ENCODE data around the gene RHOC. TPM values are rescaled to one million over a fixed set of nuclear protein-coding genes. Genes with fewer than 3 reads are reported as not detected.

Gene RHOC
- polyA plus RNA-seq, 4 donors = 219 to 262 (median 232) TPM

DNA sequence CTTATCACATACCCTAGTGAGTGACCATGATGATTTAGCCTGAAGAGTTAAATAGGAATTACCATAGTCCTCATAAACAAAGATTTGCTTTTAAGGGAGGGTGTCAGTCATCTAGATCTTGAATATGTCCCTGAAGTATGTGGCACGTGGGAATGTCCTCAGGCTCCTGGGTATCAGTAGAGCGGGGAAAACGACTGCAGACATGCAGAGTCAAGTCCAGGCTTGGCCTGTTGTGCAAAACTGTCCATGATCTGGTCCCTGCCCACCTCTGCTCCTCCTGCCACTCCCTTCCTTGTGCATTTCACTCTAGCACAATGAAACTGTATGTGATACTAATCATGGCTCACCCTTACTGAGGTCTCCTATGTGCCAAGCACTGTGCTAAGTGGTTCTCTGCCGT lies 19.6 kb downstream of the RHOC start:
- DNase-seq (ENCODE audit: low read depth in 4 of 4, low spot score in 3 of 4) = no peak

DNA sequence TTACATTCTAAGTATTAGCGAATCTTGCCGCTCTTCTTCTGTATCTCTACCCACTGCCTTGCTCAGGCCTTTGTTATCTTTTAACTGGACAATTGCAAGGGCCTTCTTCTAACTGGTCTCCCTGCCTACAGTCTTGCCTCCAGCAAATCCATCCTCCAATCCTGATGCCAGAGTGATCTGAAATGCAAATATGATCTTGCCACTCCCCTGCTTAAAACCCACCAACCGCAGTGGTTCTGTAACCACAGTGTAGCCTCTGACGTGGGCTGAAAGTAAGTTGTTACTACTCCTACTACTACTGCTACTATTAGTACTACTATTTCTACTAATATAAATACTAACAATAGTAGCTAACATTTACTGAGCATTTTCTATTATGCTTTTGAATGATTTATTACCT lies 20.1 kb downstream of the RHOC start:
- no peak for DNase-seq (ENCODE audit: low read depth in 4 of 4, low spot score in 3 of 4)

DNA sequence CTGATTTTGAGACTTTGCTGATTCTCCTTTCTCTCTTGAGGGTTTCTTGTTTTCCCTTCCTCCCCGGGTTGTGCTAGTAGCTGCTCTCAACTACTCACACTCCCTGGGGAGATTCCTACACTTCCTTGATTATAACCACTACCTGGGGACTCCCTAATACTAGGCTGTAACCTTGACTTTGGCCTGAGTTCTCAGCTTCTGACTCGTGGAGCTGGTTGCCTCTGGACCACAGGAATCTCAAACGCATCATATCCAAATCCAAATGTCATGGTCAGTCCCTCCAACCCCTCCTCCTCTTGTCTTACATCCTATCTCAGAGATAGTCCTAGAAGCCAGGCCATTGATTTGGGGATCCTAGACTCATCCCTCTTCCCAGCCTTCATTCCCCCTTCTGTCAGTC lies 20.5 kb downstream of the RHOC start:
- no peak for DNase-seq (ENCODE audit: low read depth in 4 of 4, low spot score in 3 of 4)

GRCh38 chr1:112685913-112686312 lies 21.0 kb downstream of the RHOC start:
- no peak for DNase-seq (ENCODE audit: low read depth in 4 of 4, low spot score in 3 of 4)

DNA sequence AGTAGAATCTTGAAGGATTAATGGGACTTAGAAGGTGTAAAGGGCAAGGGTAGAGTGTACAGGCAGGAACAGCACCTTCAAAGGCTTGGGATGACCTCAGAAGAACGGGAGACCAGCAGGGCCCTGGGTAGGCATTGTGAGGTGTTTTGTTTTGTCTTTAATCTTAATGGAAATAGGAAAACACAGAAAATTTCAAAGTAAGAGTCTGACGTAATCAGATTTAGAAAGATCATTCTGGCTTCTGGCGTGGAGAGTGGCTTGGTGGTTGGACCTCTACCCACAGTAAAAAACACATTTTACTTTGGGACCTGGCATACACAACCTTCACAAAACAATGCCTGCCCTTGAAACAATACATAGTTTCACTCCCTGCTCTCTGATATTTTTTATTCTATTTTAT lies 28.3 kb downstream of the RHOC start:
- no peak for DNase-seq (ENCODE audit: low read depth in 4 of 4, low spot score in 3 of 4)

- DNase-seq (ENCODE audit: low read depth in 4 of 4, low spot score in 3 of 4) = no peak
These were observed 29.4 kb downstream of the RHOC start for GRCh38 chr1:112677501-112677900.

DNA sequence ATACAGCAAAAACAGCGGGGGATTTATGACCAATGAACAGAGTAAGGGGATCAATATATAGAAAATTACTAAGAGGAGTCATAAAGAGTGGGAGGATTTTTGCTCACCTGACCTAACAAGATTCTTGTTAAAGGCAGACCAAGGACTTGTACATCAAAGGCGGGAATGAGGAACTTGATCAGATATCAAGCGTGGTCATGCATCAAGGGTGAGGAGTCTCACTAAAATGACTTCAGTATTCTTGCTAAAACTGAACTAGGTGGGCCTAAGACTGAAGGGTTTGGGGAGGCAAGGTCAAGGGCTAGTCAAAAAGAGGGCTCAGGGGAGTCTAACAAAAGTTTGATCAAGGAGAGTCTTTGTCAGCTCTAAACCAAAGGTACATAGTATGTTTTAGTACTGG lies 30.4 kb downstream of the RHOC start:
- DNase-seq (ENCODE audit: low read depth in 4 of 4, low spot score in 3 of 4) = no peak

DNA sequence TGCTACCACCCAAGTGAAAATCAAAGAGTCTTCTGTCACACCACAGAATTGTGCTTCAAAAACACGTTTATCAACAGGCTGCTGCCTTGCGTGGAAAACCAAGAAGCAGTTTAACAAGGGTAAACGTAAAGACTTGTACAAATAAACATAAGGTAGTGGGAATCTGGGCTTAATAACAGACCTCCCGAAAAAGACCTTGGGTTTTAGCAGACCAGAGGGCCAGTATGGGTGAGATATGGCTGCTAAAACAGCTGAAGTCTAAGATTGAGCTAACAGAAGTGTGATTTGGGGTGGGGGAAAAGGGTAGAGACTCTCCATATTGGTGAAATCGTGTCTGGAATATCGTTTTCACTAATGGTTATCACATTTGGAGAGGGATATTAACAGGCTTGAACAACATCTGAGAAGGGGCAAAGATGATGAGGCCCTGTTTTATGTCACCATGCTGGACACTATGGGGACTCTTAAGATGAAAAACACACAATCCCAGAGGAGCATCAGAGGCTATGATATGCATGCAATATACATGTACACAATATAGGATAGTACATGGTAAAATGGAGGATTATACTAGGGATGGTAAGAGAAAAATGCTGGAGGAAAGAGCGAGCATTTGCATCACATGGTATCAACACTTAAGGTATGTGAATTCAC lies 31.1 kb downstream of the RHOC start:
- DNase-seq (ENCODE audit: low read depth in 4 of 4, low spot score in 3 of 4) = no peak

- peak in 3 of 4 donors; percentile 36 to 49 (median 45) for DNase-seq (ENCODE audit: low read depth in 4 of 4, low spot score in 3 of 4)
These were observed 31.8 kb downstream of the RHOC start for GRCh38 chr1:112674986-112675727.

- peak in 3 of 4 donors; percentile 53 to 60 (median 59) for DNase-seq (ENCODE audit: low read depth in 4 of 4, low spot score in 3 of 4)
These were observed 32.4 kb downstream of the RHOC start, which contains the start of gene MOV10 for GRCh38 chr1:112674440-112674985. TSS of gene MOV10 (plus strand) at chr1:112674659. CDS start at chr1:112674913, 254 bp downstream.

DNA sequence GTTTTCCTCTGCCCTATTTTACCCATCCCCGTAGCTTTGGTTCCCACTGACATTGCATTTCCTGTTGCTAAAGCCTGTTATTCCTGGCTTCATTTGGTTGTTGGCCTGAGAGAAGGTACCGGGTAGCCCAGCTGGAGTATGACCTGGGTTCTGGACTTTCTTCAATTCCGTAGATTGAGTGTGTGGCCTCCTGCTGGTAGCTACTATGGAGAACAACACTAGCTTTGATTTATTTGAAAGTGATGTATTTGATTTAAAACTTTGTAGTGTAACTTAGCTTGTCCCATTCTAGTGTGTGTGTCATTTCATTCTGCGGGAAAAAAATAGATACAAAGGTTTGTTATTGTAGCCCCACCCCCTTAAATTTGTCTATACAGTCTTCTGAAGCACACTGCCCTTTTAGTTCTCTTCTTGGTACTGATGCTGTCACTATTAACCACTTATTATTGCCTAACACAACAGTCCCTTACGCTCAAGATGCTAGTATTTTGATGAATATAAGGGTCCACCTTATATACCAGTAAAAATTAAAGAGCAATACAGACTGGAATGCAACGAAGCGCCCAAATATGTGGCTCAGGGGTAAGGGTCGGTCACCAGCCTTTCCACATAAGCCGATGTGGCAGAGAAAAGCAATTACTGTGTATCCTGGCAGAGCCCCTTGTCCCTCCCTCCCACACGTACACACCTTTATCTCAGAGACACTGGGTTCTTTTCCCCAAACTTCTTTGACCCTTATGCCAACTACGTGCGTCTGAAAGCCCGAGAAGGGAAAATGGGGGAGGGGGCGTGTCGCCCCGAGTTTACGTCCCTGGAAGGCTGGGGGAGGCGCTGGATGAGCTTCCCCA lies 33.1 kb downstream of the RHOC start:
- peak; percentile 20 to 36 (median 34) for DNase-seq (ENCODE audit: low read depth in 4 of 4, low spot score in 3 of 4)

DNA sequence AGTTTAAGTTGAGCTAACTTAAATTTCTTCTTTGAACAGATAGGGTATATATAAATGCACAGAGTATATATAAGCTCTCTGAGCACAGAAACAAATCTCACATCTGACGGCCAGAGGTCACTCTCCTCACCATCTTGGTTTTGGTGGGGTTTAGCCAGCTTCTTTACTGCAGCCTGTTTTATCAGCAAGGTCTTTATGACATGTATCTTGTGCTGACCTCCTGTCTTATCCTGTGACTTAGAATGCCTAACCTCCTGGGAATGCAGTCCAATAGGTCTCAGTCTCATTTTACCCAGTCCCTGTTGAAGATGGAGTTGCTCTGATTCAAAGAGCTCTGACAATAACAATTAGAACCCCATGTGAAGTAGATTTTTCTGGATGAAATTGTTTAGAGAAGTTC lies 34.1 kb downstream of the RHOC start:
- DNase-seq (ENCODE audit: low read depth in 4 of 4, low spot score in 3 of 4) = no peak

DNA sequence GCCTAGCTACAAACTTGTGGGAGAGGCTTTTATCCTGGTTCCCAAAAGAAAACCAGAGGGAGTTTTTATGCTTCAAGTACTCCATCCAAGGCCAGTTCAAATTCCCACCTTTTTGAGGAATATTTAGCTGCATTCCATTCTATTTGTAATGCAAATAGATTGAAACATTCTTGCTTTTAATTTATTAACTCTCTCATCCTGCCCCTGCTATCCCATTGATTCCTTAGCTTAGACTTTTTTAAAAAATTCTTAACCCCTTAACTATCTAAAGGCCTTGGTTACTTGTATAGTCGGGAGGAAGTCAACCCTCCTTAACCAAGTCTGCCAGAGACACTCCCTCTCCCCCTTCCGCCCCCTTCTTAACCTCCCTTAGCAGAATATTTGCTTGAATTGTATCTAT lies 34.9 kb downstream of the RHOC start:
- DNase-seq (ENCODE audit: low read depth in 4 of 4, low spot score in 3 of 4) = no peak

GRCh38 chr1:112666946-112667345 lies 40.0 kb downstream of the RHOC start:
- no peak for DNase-seq (ENCODE audit: low read depth in 4 of 4, low spot score in 3 of 4)

GRCh38 chr1:112665857-112666256 lies 41.1 kb downstream of the RHOC start:
- DNase-seq (ENCODE audit: low read depth in 4 of 4, low spot score in 3 of 4) = no peak

DNA sequence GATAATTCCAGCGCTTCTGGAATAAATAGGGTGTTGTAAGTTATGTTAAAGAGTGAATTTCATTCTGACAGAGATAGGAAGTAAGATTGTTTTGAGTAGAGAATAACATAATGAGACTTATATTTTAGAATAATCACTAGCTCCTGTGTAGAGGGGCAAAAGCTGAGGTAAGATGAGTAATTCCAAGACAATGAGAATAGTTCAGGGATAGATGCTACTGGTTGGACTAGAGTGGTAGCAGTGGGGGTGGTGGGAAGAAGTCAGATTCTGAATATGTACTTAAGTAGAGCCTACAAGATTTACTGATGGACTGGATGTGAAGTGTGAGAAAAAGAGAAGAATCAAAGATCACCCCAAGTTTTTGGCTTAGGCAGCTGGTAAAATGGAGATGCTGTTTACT lies 55.7 kb downstream of the RHOC start:
- DNase-seq (ENCODE audit: low read depth in 4 of 4, low spot score in 3 of 4) = no peak

Other genes starting within 250 kb of the RHOC start
- 1 to 10 TPM; 2.4 to 5.3 (median 3.4) TPM for gene WNT2B, start 198.2 kb downstream of the RHOC start, polyA plus RNA-seq (ENCODE audit: insufficient read length in 4 of 4)
- 10 to 100 TPM; 24.0 to 31.2 (median 27.3) TPM for gene ST7L, start 88.0 kb downstream of the RHOC start, polyA plus RNA-seq (ENCODE audit: insufficient read length in 4 of 4)
- gene CAPZA1, start 87.3 kb downstream of the RHOC start, polyA plus RNA-seq (ENCODE audit: insufficient read length in 4 of 4) = 100 to 1,000 TPM; 115 to 150 (median 140) TPM
- 10 to 100 TPM; 65.8 to 74.1 (median 72.1) TPM for gene MOV10, start 32.5 kb downstream of the RHOC start, polyA plus RNA-seq (ENCODE audit: insufficient read length in 4 of 4)
- 1 to 10 TPM in 3 of 4 donors, under 1 TPM in 1; 0.98 to 1.4 (median 1.3) TPM for gene PPM1J, start 8.2 kb upstream of the RHOC start, polyA plus RNA-seq (ENCODE audit: insufficient read length in 4 of 4)
- gene SLC16A1, start 249.1 kb upstream of the RHOC start, polyA plus RNA-seq (ENCODE audit: insufficient read length in 4 of 4) = 10 to 100 TPM; 59.9 to 64.4 (median 61.9) TPM